PFSK-1 (cell line): Measurements from ENCODE around the gene MAGI2.

Source experiments
- FOXP2 ChIP-seq: optimal IDR thresholded peaks from 2 replicates; pipeline ENCODE3; 2011; ENCODE audit warnings: borderline replicate concordance, control low read depth, inconsistent platforms; ENCODE audit not compliant: insufficient read depth; ENCODE audit errors: extremely low read length, extremely low read depth
- POLR2AphosphoS5 ChIP-seq: IDR thresholded peaks from 2 replicates; pipeline ENCODE4 v1.6.1; 2012; ENCODE audit warnings: low read depth, mild to moderate bottlenecking, control low read depth, low read length, moderate library complexity
- REST ChIP-seq, 2 experiments: IDR thresholded peaks; 2 replicates each; pipeline versions ENCODE4 v1.6.1 to v1.8.0; 2011 to 2012; ENCODE audit warnings: low read depth in 2 of 2, low read length in 2 of 2, control low read depth in 1 of 2, inconsistent platforms in 1 of 2, mild to moderate bottlenecking in 1 of 2, moderate library complexity in 1 of 2; ENCODE audit not compliant: insufficient read depth in 1 of 2
- SIN3A ChIP-seq: IDR thresholded peaks from 2 replicates; pipeline ENCODE4 v1.6.1; 2012; ENCODE audit warnings: mild to moderate bottlenecking, low read length, moderate library complexity, borderline replicate concordance; ENCODE audit not compliant: insufficient read depth
- TAF1 ChIP-seq: IDR thresholded peaks from 2 replicates; pipeline ENCODE4 v1.6.1; 2012; ENCODE audit warnings: low read length, control low read depth, borderline replicate concordance; ENCODE audit not compliant: insufficient read depth

GRCh38 chr7:79386688-79387422, 66.6 kb downstream of the MAGI2 start:
- TF ChIP-seq POLR2AphosphoS5 (no peak), TAF1 (no peak), REST (IDR thresholded peaks at IDR 0.05; ENCODE audit: insufficient read depth in 1 of 2, low read depth in 2 of 2, low read length in 2 of 2) (no peak), SIN3A (no peak), FOXP2 (no peak)
